ENCODE data around the gene LMBRD2. TPM values are rescaled to one million over a fixed set of nuclear protein-coding genes. Genes with fewer than 3 reads are reported as not detected.
"Not testable (repeated sequence)": the region's sequence is repeated elsewhere in the genome, so short reads cannot be mapped to it uniquely, and the experiment has no call there.

Gene LMBRD2
- total RNA-seq, 1 experiment from 2014 or later: 5.6 TPM

DNA sequence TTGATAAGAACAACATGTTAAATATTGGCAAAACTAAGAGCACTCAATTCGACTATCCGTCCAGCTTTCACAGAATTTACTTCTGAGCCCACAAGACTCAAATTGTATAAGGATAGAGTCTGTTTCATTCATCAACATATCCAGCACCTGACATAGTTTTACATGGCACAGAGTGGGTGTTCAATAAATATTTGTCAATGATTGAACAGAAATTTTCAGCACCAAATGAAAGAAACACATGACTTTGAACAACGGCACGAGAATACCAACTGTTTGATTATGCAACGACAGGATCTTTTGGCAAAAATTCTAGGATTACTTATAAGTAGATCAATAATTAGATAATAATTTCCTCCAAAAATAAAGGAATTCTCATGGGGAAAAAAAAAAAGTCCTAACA, 42.1 kb upstream of the LMBRD2 start (continued):
- TF ChIP-seq, protein P1, sequence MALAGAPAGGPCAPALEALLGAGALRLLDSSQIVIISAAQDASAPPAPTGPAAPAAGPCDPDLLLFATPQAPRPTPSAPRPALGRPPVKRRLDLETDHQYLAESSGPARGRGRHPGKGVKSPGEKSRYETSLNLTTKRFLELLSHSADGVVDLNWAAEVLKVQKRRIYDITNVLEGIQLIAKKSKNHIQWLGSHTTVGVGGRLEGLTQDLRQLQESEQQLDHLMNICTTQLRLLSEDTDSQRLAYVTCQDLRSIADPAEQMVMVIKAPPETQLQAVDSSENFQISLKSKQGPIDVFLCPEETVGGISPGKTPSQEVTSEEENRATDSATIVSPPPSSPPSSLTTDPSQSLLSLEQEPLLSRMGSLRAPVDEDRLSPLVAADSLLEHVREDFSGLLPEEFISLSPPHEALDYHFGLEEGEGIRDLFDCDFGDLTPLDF (CRISPR knock-in tag; IDR thresholded peaks at IDR 0.05): no peak
- TF ChIP-seq KAT7 (CRISPR knock-in tag; IDR thresholded peaks at IDR 0.05; ENCODE audit: borderline replicate concordance): no peak
- TF ChIP-seq, protein P2, sequence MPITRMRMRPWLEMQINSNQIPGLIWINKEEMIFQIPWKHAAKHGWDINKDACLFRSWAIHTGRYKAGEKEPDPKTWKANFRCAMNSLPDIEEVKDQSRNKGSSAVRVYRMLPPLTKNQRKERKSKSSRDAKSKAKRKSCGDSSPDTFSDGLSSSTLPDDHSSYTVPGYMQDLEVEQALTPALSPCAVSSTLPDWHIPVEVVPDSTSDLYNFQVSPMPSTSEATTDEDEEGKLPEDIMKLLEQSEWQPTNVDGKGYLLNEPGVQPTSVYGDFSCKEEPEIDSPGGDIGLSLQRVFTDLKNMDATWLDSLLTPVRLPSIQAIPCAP (CRISPR knock-in tag; IDR thresholded peaks at IDR 0.05): no peak
- TF ChIP-seq PRRX2 (CRISPR knock-in tag; IDR thresholded peaks at IDR 0.05): no peak
- TF ChIP-seq RORB (CRISPR knock-in tag; IDR thresholded peaks at IDR 0.05): no peak
- no peak for TF ChIP-seq SP1 (CRISPR knock-in tag; conservative IDR thresholded peaks at IDR 0.05)
- no peak for TF ChIP-seq SOX15 (CRISPR knock-in tag; IDR thresholded peaks at IDR 0.05)
- TF ChIP-seq, protein P3, sequence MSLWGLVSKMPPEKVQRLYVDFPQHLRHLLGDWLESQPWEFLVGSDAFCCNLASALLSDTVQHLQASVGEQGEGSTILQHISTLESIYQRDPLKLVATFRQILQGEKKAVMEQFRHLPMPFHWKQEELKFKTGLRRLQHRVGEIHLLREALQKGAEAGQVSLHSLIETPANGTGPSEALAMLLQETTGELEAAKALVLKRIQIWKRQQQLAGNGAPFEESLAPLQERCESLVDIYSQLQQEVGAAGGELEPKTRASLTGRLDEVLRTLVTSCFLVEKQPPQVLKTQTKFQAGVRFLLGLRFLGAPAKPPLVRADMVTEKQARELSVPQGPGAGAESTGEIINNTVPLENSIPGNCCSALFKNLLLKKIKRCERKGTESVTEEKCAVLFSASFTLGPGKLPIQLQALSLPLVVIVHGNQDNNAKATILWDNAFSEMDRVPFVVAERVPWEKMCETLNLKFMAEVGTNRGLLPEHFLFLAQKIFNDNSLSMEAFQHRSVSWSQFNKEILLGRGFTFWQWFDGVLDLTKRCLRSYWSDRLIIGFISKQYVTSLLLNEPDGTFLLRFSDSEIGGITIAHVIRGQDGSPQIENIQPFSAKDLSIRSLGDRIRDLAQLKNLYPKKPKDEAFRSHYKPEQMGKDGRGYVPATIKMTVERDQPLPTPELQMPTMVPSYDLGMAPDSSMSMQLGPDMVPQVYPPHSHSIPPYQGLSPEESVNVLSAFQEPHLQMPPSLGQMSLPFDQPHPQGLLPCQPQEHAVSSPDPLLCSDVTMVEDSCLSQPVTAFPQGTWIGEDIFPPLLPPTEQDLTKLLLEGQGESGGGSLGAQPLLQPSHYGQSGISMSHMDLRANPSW (CRISPR knock-in tag; conservative IDR thresholded peaks at IDR 0.05; ENCODE audit: low read depth): no peak
- TF ChIP-seq AFF4 (CRISPR knock-in tag; IDR thresholded peaks at IDR 0.05; ENCODE audit: borderline replicate concordance): no peak

DNA sequence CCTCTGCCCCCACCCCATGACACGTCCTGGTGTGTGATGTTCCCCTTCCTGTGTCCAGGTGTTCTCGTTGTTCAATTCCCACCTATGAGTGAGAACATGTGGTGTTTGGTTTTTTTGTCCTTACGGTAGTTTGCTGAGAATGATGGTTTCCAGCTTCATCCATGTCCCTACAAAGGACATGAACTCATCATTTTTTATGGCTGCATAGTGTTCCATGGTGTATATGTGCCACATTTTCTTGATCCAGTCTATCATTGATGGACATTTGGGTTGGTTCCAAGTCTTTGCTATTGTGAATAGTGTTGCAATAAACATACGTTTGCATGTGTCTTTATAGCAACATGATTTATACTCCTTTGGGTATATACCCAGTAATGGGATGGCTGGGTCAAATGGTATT, 32.7 kb upstream of the LMBRD2 start:
- DNase-seq (ENCODE audit: low spot score); CTCF ChIA-PET; POLR2A ChIA-PET; H3K27ac Mint-ChIP-seq; H3K27me3 Mint-ChIP-seq (ENCODE audit: low read depth); H3K4me1 Mint-ChIP-seq; ATAC-seq; H3K4me3 Mint-ChIP-seq: not testable (repeated sequence)
- H3K36me3 Mint-ChIP-seq: peaks cover 82% of the 10 kb centered on the region
- peaks cover 37% of the 10 kb centered on the region for H3K9me3 Mint-ChIP-seq

DNA sequence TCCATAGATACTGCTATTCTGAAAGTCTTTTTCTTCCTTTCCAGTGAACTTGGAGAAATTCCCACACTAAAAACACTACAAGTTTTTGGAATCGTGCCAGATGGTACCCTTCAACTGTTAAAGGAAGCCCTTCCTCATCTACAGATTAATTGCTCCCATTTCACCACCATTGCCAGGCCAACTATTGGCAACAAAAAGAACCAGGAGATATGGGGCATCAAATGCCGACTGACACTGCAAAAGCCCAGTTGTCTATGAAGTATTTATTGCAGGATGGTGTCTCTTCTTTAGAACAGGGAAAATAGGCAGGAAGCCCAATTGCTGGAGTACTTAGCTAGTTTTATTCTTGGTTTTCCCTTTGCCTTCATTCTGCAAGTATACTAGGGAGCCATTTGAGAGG, 30.1 kb upstream of the LMBRD2 start:
- ChIA-PET POLR2A (no interaction called here), CTCF (no interaction called here)
- Mint-ChIP-seq H3K4me1 (no peaks in the 10 kb centered on the region), H3K27ac (no peak overlapping the region), H3K36me3 (peaks cover 70% of the 10 kb centered on the region), H3K27me3 (ENCODE audit: low read depth) (no peaks in the 10 kb centered on the region), H3K4me3 (no peak overlapping the region), H3K9me3 (peaks cover 13% of the 10 kb centered on the region)
- TF ChIP-seq CREB1 (CRISPR knock-in tag; IDR thresholded peaks at IDR 0.05) (no peak), ARID4B (CRISPR knock-in tag; IDR thresholded peaks at IDR 0.05; ENCODE audit: borderline replicate concordance) (no peak), ATF2 (CRISPR knock-in tag; IDR thresholded peaks at IDR 0.05; ENCODE audit: borderline replicate concordance, low read depth) (no peak), OVOL2 (CRISPR knock-in tag; IDR thresholded peaks at IDR 0.05; ENCODE audit: borderline replicate concordance) (no peak), ZNF121 (CRISPR knock-in tag; IDR thresholded peaks at IDR 0.05) (no peak), ELF4 (CRISPR knock-in tag; IDR thresholded peaks at IDR 0.05; ENCODE audit: low read depth) (no peak)
- TF ChIP-seq, protein P4, sequence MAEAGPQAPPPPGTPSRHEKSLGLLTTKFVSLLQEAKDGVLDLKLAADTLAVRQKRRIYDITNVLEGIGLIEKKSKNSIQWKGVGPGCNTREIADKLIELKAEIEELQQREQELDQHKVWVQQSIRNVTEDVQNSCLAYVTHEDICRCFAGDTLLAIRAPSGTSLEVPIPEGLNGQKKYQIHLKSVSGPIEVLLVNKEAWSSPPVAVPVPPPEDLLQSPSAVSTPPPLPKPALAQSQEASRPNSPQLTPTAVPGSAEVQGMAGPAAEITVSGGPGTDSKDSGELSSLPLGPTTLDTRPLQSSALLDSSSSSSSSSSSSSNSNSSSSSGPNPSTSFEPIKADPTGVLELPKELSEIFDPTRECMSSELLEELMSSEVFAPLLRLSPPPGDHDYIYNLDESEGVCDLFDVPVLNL (CRISPR knock-in tag; IDR thresholded peaks at IDR 0.05; ENCODE audit: borderline replicate concordance, low read depth): no peak
- TF ChIP-seq, protein P5, sequence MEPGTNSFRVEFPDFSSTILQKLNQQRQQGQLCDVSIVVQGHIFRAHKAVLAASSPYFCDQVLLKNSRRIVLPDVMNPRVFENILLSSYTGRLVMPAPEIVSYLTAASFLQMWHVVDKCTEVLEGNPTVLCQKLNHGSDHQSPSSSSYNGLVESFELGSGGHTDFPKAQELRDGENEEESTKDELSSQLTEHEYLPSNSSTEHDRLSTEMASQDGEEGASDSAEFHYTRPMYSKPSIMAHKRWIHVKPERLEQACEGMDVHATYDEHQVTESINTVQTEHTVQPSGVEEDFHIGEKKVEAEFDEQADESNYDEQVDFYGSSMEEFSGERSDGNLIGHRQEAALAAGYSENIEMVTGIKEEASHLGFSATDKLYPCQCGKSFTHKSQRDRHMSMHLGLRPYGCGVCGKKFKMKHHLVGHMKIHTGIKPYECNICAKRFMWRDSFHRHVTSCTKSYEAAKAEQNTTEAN (CRISPR knock-in tag; IDR thresholded peaks at IDR 0.05): no peak
- ATAC-seq (no peak), DNase-seq (ENCODE audit: low spot score) (no peak)

Measured in WTC11 (cell line).